LNCaP clone FGC (cell line): Measurements from ENCODE around the gene RUVBL1.

Experiments used
- DNase-seq: peaks from one replicate; pipeline ENCODE4 v3.0.0-alpha.2; 2011; ENCODE audit warnings: low read depth
- H3K4me3 ChIP-seq: 2 replicates; pipeline ENCODE4 v1.5.1; 2011; ENCODE audit warnings: mild to moderate bottlenecking, low read depth, low read length, control low read depth
- TF ChIP-seq, protein P1 (sequence below): IDR thresholded peaks from 2 replicates; pipeline ENCODE4 v1.5.1; 2012; ENCODE audit warnings: mild to moderate bottlenecking; ENCODE audit not compliant: control insufficient read depth, insufficient read depth; ENCODE audit errors: extremely low read depth

The RUVBL1 gene

GRCh38 chr3:128040041-128040440, 83.6 kb downstream of the RUVBL1 start:
- no peak overlapping the region for H3K4me3 ChIP-seq
- TF ChIP-seq, protein P1, sequence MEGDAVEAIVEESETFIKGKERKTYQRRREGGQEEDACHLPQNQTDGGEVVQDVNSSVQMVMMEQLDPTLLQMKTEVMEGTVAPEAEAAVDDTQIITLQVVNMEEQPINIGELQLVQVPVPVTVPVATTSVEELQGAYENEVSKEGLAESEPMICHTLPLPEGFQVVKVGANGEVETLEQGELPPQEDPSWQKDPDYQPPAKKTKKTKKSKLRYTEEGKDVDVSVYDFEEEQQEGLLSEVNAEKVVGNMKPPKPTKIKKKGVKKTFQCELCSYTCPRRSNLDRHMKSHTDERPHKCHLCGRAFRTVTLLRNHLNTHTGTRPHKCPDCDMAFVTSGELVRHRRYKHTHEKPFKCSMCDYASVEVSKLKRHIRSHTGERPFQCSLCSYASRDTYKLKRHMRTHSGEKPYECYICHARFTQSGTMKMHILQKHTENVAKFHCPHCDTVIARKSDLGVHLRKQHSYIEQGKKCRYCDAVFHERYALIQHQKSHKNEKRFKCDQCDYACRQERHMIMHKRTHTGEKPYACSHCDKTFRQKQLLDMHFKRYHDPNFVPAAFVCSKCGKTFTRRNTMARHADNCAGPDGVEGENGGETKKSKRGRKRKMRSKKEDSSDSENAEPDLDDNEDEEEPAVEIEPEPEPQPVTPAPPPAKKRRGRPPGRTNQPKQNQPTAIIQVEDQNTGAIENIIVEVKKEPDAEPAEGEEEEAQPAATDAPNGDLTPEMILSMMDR = no peak

DNA sequence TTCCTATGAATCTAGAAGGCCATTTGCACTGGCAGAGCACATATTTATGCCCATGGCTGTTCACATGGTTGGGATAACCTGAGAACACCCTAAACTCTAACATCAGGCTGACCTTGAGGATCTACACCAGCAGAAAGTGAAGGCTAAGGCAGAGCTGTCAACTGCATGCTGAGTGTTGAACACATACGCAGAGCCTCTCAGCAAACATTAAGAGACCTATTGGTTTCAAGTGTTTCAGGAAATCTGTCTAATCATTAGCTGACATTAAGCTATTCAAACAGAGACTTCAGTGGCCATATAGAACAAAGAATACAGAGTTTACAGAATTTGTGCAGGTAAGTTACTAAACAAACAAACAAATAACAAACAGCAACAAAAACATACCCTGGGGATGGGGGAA, 87.5 kb downstream of the RUVBL1 start:
- no peak for DNase-seq
- TF ChIP-seq, protein P1 = no peak
- no peak overlapping the region for H3K4me3 ChIP-seq

More at GRCh38 chr3:128040041-128040440, 83.6 kb downstream of the RUVBL1 start:
- no peak for DNase-seq

GRCh38 chr3:128033102-128033501, 90.5 kb downstream of the RUVBL1 start:
- no peak for DNase-seq
- TF ChIP-seq, protein P1 = no peak
- no peak overlapping the region for H3K4me3 ChIP-seq
